HCT116 (cell line): Measurements from ENCODE around the gene SLC25A6. TPM values are rescaled to one million over a fixed set of nuclear protein-coding genes. Genes with fewer than 3 reads are reported as not detected.

ENCODE experiments used
- ATAC-seq: fragments of 200-7000 bp; cut with Tn5 transposase; 2 replicates; pipeline ENCODE4 v1.9.1; 2020; ENCODE audit warnings: mild to moderate bottlenecking, moderate library complexity
- BruUV-seq: library from RNA; stranded (reverse); fragments of 400-500 nt; replicated peaks from 2 replicates; lab custom pipeline; 2021; lab: Mats Ljungman, UMichigan
- CTCF ChIA-PET: fragments of 300-600 bp; sonication (Branson Sonifier 250); formaldehyde crosslinking; loops from one replicate; lab custom pipeline; 2021; ENCODE audit warnings: antibody characterized with exemption; lab: Charles Lee
- POLR2A ChIA-PET: fragments of 300-600, 350-600 bp; sonication (Branson Sonifier 250); formaldehyde crosslinking; loops from one replicate; lab custom pipeline; 2021; ENCODE audit warnings: antibody characterized with exemption; lab: Charles Lee
- RAD21 ChIA-PET, 2 experiments: fragments of 300-600 bp; sonication (Branson Sonifier 250); formaldehyde crosslinking; loops; one replicate each; lab custom pipeline; 2023; ENCODE audit warnings: low total read pairs in 2 of 2; ENCODE audit not compliant: uncharacterized antibody in 2 of 2, unreplicated experiment in 2 of 2, low non-redundant PET in 1 of 2; lab: Charles Lee
- DNase-seq: peaks from one replicate; pipeline ENCODE4 v3.0.0-alpha.2; 2010; ENCODE audit warnings: low read depth, low spot score
- H2AFZ ChIP-seq: fragments of 200-600 bp; shearing (Covaris generic), sonication (generic); 2 replicates; pipeline ENCODE4 v1.6.1; 2017; ENCODE audit warnings: low read depth, mixed run types, mixed read lengths, antibody characterized with exemption, low read length; ENCODE audit not compliant: poor library complexity, severe bottlenecking
- H3K27ac ChIP-seq: 2 replicates; pipeline ENCODE4 v1.5.1; 2012; ENCODE audit warnings: low read depth, low read length
- H3K27me3 ChIP-seq: fragments of 200-600 bp; sonication (generic); 2 replicates; pipeline ENCODE4 v1.6.1; 2016; ENCODE audit warnings: mixed run types, low read length, mixed read lengths; ENCODE audit not compliant: insufficient read depth
- H3K36me3 ChIP-seq, 2 experiments: fragments of 200-500 bp in 1 of 2; fragments of 200-600 bp in 1 of 2; sonication (Bioruptor generic) in 1 of 2; sonication (generic) in 1 of 2; 2 replicates each; pipeline versions ENCODE4 v1.5.1 to v1.6.1; 2014 to 2016; ENCODE audit warnings: low read length in 2 of 2, inconsistent platforms in 1 of 2, mixed read lengths in 1 of 2, mixed run types in 1 of 2; ENCODE audit not compliant: insufficient read depth in 2 of 2, control insufficient read depth in 1 of 2
- H3K4me1 ChIP-seq, 2 experiments: fragments of 200-600 bp in 1 of 2; sonication (generic) in 1 of 2; 2 replicates each; pipeline versions ENCODE4 v1.5.1 to v1.6.1; 2012 to 2017; ENCODE audit warnings: low read length in 2 of 2, inconsistent platforms in 1 of 2, mild to moderate bottlenecking in 1 of 2, mixed read lengths in 1 of 2, mixed run types in 1 of 2, moderate library complexity in 1 of 2; ENCODE audit not compliant: insufficient read depth in 2 of 2, control insufficient read depth in 1 of 2
- H3K4me2 ChIP-seq: fragments of 200-600 bp; sonication (generic); 2 replicates; pipeline ENCODE4 v1.6.1; 2017; ENCODE audit warnings: mixed run types, low read length, mixed read lengths
- H3K4me3 ChIP-seq, 2 experiments: fragments of 200-600 bp in 1 of 2; sonication (generic) in 1 of 2; replicated peaks in 1 of 2; 2 replicates each; pipeline ENCODE4 v1.5.1; 2011 to 2016; ENCODE audit warnings: low read length in 2 of 2, control low read depth in 1 of 2, low read depth in 1 of 2, mild to moderate bottlenecking in 1 of 2, mixed read lengths in 1 of 2, mixed run types in 1 of 2
- H3K79me2 ChIP-seq: fragments of 200-600 bp; sonication (generic); 2 replicates; pipeline ENCODE4 v1.6.1; 2017; ENCODE audit warnings: mild to moderate bottlenecking, mixed run types, low read length, moderate library complexity, mixed read lengths; ENCODE audit not compliant: insufficient read depth
- H3K9ac ChIP-seq: fragments of 200-600 bp; sonication (generic); 2 replicates; pipeline ENCODE4 v1.6.1; 2016; ENCODE audit warnings: low read length, mixed read lengths
- H3K9me2 ChIP-seq: fragments of 200-600 bp; sonication (generic), shearing (Covaris generic); 2 replicates; pipeline ENCODE4 v1.6.1; 2017; ENCODE audit warnings: mixed run types, mild to moderate bottlenecking, moderate library complexity; ENCODE audit not compliant: insufficient read depth
- H3K9me3 ChIP-seq, 2 experiments: fragments of 200-500 bp in 1 of 2; fragments of 200-600 bp in 1 of 2; sonication (Bioruptor generic) in 1 of 2; sonication (generic) in 1 of 2; 2 replicates each; pipeline ENCODE4 v1.6.1; 2014 to 2017; ENCODE audit warnings: low read length in 2 of 2, mixed read lengths in 2 of 2, inconsistent platforms in 1 of 2, low read depth in 1 of 2, mild to moderate bottlenecking in 1 of 2, mixed run types in 1 of 2, moderate library complexity in 1 of 2; ENCODE audit not compliant: control insufficient read depth in 1 of 2, insufficient read depth in 1 of 2
- H4K20me1 ChIP-seq: fragments of 200-600 bp; sonication (generic), shearing (Covaris generic); 2 replicates; pipeline ENCODE4 v1.6.1; 2017; ENCODE audit warnings: mixed run types, mild to moderate bottlenecking, moderate library complexity; ENCODE audit not compliant: insufficient read depth
- CEBPB ChIP-seq: IDR thresholded peaks from 2 replicates; pipeline ENCODE4 v1.6.1; 2012; ENCODE audit warnings: low read depth
- EGR1 ChIP-seq: IDR thresholded peaks from 2 replicates; pipeline ENCODE4 v1.6.1; 2012; ENCODE audit warnings: low read depth
- ELF1 ChIP-seq: IDR thresholded peaks from 2 replicates; pipeline ENCODE4 v1.6.1; 2012; ENCODE audit warnings: low read depth, borderline replicate concordance
- EZH2 ChIP-seq: fragments of 200-600 bp; sonication (generic); IDR thresholded peaks from 2 replicates; pipeline ENCODE4 v1.6.1; 2017; ENCODE audit warnings: antibody characterized with exemption, mixed run types
- EZH2phosphoT487 ChIP-seq: fragments of 200-600 bp; IDR thresholded peaks from 2 replicates; pipeline ENCODE4 v1.6.1; 2018; ENCODE audit warnings: antibody characterized with exemption, borderline replicate concordance
- JUND ChIP-seq: IDR thresholded peaks from 2 replicates; pipeline ENCODE4 v1.6.1; 2012
- POLR2AphosphoS5 ChIP-seq: IDR thresholded peaks from 2 replicates; pipeline ENCODE4 v1.6.1; 2011; ENCODE audit warnings: mild to moderate bottlenecking, low read depth, low read length, moderate library complexity
- RAD21 ChIP-seq: IDR thresholded peaks from 2 replicates; pipeline ENCODE4 v1.6.1; 2012; ENCODE audit warnings: low read depth, mild to moderate bottlenecking
- REST ChIP-seq: IDR thresholded peaks from 2 replicates; pipeline ENCODE4 v1.6.1; 2012; ENCODE audit warnings: low read depth
- SP1 ChIP-seq: IDR thresholded peaks from 2 replicates; pipeline ENCODE4 v1.6.1; 2012; ENCODE audit warnings: low read depth
- ZBTB33 ChIP-seq: IDR thresholded peaks from 2 replicates; pipeline ENCODE4 v1.6.1; 2011; ENCODE audit warnings: mild to moderate bottlenecking, low read length, moderate library complexity; ENCODE audit not compliant: insufficient replicate concordance; ENCODE audit errors: extremely low read depth
- intact Hi-C: fragments of 100-400 bp; cut with micrococcal nuclease; formaldehyde crosslinking; loops from 2 replicates; pipeline ENCODE4 v1.10.0; 2022
- total RNA-seq: library from RNA; stranded (reverse); gene quantifications from one replicate; pipeline ENCODE4 v1.2.1, GENCODE V29; 2021; ENCODE audit not compliant: unreplicated experiment

SLC25A6 gene
- total RNA-seq, 1 experiment from 2014 or later: 398 TPM

GRCh38 chrX:1412551-1413161 is 20.7 kb upstream of the SLC25A6 start:
- RAD21 ChIA-PET: no interaction called here
- Histone ChIP-seq H2AFZ (no peak overlapping the region), H4K20me1 (no peaks in the 10 kb centered on the region), H3K27ac (no peak overlapping the region), H3K36me3 (peaks cover 0 to 8% of the 10 kb centered on the region in 2 experiments; a peak in 2 of 4 replicates), H3K4me2 (no peak overlapping the region), H3K9me2 (no peaks in the 10 kb centered on the region), H3K9me3 (no peaks in the 10 kb centered on the region), H3K79me2 (no peaks in the 10 kb centered on the region), H3K27me3 (no peaks in the 10 kb centered on the region), H3K9ac (no peak overlapping the region), H3K4me3 (no peak overlapping the region), H3K4me1 (no peaks in the 10 kb centered on the region)
- TF ChIP-seq EZH2phosphoT487 (no peak), JUND (no peak), RAD21 (no peak), CEBPB (no peak), SP1 (no peak), POLR2AphosphoS5 (no peak), EGR1 (no peak), EZH2 (no peak), ZBTB33 (no peak), ELF1 (no peak), REST (no peak)
- CTCF ChIA-PET: no interaction called here
- no TSS peak for BruUV-seq
- intact Hi-C loops: no loop called here
- ATAC-seq (no peak), DNase-seq (no peak)
- POLR2A ChIA-PET: no interaction called here
